GM18520 (cell line): ENCODE data around the gene GPX2.
A peak's percentile ranks its signal among the peaks of the same experiment; 100 is the strongest.

Experiments used
- ATAC-seq: cut with Tn5 transposase; IDR thresholded peaks from one replicate; pipeline ENCODE4 v1.9.1; 2021; ENCODE audit not compliant: unreplicated experiment

The GPX2 gene

DNA sequence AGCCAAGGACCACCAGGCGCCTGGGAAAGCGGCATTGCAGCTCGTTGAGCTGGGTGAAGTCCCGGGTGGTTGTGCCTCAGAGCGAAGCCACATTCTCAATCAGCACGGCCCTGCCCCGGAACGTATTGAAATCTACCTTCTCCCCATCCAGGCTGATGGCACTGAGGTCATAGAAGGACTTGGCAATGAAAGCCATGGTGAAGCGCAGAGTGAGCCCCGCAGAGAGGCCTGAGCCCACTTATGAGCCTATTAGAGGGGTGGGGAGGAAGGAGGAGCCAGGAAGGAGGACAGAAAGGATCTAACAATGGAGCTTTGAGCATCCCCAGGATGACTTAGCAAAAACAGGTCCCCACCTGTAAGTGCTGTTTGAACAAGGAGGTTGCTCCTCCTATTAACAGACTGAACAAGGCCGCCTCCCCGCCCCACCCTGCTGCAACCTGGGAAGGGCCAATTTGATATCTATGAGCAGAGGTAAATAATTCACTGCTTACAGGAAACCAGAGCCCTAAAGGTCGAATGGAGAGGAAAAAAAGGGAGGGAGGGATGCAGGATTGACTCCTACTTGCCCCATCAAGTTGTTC is at the start of gene GPX2:
TSS of gene GPX2 (minus strand) at position 215 of the 581 bp plus-strand sequence. CDS start at position 196, 19 bp downstream.
- no peak for ATAC-seq

DNA sequence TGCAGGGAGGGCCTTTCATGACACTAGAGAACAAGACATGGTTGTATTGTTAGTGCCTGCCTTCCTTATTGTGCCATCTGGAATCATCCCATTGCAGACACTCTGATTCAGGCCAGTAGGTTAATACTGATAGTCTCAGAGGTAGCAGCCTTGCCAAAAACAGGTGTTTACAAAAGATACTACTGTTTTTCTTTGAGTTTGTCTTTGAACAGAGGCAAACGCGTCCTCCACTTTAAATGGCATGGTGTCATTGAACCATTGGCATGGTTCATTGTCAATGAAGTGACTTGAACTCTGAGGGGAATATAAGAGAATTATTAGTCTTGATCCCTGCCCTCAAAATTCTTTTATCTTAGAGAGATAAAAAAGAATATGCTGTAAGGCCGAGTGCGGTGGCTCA is 48.4 kb upstream of the GPX2 start:
- no peak for ATAC-seq

DNA sequence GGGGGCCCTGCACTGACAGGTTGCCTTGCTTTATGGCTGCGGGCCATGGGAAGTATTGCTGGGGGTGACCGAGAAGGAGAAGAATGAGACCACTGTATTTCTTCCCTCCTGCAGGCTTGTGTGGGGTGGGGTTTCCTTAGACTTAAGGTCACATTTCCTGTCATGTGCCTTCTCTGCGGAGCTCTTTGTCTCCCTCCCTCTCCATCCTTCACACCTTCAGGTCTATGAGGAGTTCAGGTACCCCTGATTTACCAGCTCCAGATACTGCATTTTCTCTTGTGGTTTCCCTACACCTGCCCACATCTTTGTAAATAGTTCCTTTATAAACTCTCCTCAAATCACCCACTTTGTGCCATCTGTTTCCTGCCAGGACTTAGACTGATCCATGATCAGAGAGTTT is 47.8 kb upstream of the GPX2 start:
- no peak for ATAC-seq

DNA sequence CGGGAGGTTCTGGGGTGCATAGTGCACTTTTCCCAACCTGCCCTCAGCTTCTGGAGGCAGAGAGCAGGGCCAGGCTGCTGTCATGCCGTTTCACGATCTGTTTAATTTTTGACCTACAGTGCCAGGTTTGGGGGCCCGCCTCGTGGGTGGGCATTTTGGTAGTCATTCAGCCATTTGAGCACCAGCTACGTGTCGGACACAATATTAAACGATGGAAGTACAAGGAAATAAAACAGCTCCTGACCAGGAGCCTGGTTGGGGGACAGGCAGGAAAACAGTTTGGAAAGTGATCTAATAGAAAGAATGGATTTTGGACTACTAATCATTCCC is 44.9 kb upstream of the GPX2 start:
- ATAC-seq: no peak

DNA sequence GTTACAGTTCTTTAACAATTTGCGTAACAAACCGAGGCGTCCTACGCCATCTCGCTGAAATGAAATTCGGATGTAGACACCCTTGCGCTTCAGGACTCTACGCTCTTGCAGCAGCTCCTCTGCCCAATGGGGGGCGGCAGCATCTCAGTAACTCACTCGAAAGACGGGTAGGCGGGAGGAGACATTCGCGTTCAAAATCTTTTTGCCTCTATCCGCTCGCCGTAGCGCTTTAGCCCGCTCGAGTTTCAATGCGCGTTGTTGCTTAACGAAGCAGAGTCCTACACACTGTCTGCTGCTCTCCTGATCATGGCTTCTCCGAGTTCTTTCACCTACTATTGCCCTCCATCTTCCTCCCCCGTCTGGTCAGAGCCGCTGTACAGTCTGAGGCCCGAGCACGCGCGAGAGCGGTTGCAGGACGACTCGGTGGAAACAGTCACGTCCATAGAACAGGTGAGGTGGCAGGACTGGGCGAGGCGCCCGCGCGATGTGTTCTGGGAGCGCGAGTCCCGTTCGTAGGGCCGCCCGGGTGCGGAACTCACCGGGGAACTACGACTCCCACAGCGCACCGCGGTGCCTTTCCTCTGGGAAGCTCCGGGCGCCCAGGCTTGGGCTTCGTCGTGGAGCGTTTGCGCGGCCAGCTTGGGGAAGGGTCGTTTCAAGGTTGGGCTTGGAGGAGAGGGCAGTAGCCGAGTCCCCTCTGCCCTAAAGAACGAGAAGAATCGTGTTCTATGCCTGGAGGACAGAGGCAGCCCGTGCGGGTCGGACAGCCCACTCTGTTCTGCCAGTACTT is 44.3 kb upstream of the GPX2 start, which contains the start of gene FNTB:
TSS of gene FNTB (plus strand) at position 248 of the 790 bp plus-strand sequence. CDS start at position 307, 59 bp downstream.
- ATAC-seq: peak; percentile 86

DNA sequence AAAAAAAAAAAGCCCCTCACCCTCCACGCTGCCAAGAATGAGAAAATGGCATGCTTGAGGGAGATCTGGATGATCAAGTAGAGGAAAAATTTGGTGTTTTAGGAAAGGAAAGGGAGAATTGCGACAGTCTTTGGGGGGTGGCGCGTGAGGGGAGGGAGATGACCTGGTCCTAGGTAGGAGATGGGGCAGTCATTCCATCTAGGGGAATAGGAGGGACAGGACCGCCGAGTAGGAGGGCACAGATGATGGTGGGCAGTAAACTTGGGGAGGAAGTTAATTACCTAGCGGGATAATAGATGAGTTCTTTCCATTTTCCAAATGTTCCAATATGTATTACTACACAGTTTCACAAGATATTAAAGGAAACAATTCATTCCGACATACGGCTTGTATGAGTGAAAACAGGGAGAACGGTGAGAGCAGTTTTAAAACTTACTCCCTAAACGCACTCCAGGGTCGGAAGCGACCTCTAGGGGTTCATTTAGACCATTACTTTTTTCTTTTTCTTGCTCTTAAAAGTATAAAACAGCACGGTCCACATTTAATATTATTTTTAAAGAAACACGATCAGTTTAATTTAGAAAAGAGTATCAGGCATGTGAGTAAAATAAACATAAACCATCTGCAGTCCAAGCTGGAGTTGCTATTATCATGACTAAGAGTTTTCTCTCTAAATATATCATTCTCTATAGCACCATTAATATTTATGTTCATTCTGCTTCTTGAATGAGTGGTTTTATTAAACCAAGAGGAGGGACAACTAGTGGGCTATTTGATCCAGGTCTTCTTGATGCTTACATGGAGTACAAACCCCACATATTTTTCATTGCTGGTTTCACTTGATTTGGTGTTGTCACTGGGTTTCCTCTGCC is 41.1 kb upstream of the GPX2 start:
- no peak for ATAC-seq

DNA sequence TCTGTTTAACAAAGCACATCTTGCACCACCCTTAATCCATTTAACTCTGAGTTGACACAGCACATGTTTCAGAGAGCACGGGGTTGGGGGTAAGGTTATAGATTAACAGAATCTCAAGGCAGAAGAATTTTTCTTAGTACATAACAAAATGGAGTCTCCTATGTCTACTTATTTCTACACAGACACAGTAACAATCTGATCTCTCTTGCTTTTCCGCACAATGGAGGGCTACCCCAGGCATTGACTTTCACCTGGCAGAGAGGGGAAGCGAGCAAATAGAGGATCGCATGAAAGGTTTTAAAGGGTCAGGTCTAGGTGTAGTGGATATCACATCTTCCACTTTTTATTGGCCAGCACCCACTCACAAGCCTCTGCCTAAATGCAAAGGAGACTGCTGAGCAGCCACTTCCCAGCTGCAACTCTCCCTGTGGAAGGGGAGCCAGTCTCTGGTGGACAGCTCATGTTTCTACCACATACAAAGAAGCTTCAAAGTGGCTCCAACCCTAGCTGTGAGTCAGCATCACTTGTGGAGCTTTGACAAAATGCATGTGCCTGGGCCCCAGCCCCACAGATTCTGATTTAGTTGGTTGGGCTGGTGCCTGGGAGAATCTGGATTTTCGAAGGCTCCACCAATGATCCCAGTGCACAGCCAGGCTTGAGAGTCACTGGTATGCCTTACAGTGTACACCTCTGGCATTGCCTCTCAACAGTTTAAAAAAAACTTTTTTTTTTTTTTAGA is 37.0 kb upstream of the GPX2 start:
- ATAC-seq: no peak

DNA sequence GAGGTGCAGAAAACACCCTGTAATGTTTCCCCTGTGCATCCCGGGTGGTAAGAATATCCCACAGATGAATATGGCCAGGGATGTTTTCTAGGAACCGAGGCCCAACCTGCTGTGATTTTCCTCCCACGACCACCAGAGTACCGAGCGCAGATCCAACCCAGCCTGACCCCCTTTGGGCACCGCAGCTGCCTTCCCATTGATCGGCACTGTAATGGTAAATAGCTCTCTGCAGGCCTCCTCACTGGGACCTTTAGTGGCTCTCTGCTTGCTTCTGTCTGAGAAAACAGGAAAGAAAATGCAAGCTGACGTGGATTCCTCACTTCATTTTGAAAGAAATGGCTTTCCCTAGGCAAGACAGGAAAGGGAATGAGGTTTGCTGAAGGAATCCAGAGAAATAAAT is 32.0 kb upstream of the GPX2 start:
- ATAC-seq: no peak

DNA sequence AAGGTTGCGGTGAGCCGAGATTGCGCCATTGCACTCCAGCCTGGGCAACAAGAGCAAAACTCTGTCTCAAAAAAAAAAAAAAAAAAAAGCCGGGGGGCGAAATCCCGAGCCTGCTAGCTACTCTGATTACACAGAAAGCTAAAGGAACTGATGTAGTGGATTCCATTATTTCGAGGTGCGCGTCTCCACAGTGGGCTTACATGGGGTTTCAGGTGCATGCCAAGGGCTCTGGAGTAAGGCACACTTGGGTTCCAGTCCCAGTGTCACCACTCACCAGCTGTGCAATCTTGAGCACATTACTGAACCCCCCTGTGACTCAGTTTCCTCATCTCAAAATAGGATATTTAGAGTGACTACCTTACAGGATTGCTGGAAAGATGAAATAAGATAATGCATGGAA is 31.3 kb upstream of the GPX2 start:
- ATAC-seq: no peak

DNA sequence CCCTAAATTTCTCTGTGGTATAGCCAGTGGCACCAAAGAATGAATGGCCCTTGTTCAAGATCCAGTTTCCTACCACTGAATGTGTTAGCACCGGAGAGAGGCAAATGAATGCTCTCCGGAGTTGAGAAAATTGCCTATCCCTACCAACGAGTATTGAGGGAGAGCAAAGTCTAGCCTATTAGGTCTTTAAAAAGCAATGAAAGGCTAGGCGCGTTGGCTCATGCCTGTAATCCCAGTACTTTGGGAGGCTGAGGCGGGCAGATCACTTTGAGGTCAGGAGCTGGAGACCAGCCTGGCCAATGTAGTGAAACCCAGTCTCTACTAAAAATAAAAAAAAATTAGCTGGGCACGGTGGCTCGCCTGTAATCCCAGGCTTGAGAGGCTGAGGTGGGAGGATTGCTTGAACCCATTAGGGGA is 30.5 kb upstream of the GPX2 start:
- ATAC-seq: no peak

DNA sequence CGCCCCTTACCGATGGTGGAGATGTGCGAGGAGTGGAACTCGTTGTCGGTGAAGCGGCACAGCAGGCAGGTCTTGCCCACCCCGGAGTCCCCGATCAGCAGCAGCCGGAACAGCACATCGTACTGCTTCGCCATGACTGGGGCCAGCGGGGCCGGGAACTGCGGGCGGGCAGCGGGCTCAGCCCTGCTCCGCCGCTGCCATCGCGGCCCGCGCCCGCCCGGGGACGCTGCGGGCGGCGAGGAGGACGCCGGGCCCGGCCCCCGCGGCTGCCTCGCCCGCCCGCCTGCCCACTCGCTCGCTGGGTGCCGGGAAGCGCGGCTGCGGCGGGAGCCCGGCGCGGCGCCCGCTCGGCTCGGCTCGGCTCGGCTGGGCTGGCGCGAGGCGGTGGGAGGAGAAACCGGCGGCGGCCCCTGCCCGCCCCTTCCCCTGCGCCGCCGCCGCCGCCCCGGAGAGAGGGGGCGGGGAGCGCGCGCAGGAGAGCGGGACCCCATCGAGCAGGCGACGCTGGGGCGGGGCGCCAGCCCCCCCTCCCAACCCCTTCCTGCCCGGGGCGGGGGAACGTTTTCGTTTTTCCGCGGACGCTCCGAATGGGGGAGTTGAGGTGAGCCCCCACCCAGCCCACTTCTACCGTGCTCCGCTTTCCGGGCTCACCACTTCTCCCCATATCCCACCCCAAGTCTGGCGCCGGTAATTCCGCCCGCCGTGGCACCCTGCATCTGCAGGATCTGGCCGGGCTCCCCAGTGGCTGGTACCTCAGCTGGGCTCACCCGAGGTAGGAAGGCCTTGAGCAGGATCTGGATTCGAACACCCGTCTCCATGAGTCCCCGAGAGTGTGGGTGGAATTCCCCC is 29.6 kb upstream of the GPX2 start, which contains the start of gene RAB15:
TSS of gene RAB15 (minus strand) at position 394 of the 849 bp plus-strand sequence. CDS start at position 134, 260 bp downstream.
- no peak for ATAC-seq

DNA sequence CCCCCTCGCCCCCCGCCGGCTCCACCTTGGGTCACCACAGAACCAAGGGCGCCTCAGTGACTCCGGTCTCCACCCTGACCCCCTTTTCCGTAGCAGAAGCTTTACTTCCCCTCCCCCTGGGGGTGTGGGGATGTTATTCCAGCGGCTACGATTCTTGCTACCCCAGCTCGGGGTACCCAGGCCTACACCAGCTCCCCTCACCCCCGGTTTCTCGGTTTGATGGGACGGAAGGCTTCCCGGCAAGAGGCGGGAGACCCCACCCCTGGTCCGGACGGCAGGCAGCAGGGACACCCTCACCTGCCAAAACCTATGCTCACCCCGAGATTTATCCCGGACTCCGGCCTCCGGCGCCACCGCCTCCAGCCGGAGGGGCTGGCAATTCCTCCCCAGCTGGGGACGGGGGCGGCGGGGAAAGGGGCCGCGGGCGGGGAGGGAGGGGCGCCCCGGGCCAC is 29.0 kb upstream of the GPX2 start:
- no peak for ATAC-seq

DNA sequence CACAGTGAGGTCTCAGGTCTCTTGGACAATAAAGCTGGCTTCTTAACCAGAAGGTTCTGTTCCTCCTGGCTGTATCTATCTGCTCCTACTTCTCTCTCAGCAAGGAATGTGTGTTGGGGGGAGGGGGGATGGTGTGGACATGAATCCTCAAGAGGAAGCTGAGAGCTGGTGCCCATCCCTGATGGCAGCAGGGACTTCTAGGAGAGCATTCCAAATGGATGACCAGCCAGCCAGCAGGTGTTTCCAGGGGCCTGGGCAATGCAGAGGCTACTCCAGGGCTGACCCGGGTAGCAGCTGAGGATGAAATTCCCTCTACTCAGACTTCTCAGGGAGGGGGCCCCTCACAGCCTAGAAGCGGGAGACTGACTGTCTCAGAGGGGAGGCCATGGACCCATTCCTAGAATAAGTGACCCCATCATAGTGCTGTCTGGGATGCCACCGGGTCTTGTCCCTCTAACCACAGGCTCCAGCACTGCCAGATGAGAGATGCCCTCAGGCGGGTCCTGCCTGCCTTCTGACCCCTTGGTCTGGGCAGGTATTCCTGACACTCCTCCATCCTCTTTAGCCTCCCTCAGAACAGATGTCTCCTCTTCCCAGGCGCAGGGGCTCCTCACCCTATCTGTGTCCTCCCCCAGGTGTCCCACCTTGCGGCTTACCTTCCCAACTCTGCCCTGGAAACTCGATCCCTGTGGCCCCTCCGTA is 28.4 kb upstream of the GPX2 start:
- no peak for ATAC-seq

DNA sequence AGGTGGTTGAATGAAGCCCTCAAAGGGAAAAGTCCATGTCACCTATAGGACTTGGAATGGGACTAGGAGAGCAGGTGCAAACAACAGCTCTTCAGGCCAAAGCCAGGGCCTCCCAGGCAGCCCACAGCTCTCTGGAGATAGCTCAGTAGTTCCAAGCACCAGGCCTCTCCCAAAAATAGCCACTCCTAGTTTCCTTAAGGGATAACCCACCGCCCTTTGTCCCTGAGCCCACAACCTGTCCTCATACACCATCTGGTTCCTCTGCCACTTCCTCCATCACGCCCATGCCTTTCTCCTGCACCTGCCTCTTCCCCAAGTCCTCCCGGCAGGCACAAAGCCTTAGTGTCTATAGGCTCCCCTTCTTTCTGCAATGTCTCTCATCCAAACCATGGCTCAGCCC is 27.5 kb upstream of the GPX2 start:
- ATAC-seq: no peak

DNA sequence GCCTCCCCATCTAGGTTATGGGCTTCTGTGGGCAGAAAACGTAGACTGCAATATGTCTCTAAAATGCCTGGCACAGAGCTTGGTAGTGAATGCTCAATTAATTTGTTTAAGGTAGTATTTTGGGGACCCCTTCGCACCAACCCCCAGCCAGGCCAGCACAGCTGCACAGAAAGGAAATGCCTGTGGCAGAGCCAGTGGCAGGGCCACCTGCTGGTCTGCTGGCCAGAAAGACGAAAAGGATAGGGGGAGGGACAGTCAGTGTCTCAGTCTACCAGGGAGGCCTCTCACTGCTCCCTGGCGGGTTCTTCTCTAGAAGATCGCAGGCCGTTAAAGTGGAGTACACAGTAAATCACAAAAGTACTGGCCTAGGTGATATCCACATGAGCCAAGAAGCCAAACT is 26.1 kb upstream of the GPX2 start:
- ATAC-seq: no peak

DNA sequence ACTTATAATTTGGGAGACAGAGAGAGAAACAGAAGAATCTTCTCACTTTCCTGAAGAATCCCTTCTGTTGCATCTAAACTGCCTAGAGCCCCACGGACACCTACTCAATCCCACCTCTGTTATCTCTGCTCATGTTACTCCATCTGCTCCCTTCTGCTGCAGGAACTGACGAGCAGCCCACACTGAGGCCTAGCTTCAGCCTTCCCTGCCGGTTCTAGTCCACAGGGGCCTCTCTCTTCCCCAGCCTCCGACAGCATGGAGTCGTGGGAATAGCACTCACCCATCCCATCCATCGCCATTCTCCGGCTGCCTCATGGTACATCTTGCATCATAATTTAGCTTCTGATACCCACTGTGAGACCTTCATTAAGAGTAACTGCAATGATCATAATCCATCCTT is 25.6 kb upstream of the GPX2 start:
- no peak for ATAC-seq

DNA sequence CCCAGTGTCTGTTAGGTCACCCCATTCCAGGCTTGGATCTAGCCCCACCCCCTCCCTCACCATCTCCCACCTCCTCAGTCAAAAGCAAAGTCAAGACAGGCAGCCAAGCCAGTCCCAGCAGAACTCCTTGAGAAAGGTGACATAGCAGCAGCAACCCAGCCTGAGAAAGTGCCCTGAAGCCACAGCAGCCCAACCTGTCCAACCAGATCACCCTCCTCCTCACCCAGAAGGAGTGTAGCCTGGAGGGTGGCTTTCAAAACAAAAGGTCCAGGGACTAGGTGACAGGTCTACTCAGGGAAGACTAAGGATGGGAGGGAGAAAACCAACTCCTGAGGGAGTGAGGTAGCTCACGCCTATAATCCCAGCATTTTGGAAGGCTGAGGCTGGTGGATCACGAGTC is 24.4 kb upstream of the GPX2 start:
- no peak for ATAC-seq

DNA sequence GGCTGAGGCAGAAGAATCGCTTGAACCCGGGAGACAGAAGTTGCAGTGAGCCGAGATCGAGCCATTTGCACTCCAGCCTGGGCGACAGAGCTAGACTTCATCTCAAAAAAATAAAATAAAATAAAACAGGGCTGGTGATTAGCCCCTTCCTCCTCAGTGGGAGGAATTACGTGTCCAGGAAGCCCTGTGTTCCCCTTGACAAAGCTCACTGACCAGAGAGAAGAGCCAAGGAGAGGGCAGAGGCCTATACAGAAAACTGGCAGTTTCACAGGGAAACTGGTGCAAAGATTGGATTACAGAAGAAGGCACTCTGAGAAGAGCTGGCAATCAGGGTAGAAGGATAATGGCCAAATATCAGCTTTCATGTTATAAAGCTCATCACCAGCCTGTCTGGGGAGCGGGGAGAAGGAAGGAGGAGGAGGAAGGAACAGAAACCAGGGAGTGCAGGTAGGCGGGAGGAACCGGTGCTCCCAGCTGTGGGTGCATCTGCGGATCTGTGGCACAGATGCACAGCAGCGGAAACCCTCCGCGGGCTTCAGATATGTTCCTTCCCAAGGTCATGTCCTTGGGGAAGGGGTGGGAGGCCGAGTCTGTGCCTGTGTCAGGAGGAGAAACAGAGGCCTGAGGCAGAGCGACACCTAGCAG is 22.9 kb upstream of the GPX2 start:
- ATAC-seq: no peak

DNA sequence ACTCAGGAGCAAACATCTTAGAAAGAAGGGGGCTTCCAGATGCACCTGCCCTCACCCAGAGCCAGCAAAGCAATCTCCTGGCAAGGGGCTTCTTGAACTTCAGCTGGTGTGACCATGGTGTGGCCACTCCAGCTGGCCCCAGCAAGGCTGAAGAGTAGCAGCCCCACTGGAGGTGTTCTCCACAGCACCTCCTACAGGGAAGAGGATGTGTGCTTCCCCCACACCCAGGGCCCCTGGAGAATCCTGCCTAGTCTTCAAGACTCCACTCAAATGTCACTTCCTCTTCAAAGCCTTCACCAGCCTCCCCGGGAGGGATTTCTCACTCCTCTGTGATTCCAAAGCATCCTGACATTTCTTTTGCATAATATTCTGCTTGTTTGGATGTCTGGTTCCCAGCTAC is 21.1 kb upstream of the GPX2 start:
- no peak for ATAC-seq
